Amniotic stem cell (primary cell): ENCODE results near the gene LHX5.
A peak's percentile ranks its signal among the peaks of the same experiment; 100 is the strongest.

Source experiments
- DNase-seq: peaks from one replicate; lab custom pipeline; 2025; lab: John Stamatoyannopoulos, UW

Gene LHX5

DNA sequence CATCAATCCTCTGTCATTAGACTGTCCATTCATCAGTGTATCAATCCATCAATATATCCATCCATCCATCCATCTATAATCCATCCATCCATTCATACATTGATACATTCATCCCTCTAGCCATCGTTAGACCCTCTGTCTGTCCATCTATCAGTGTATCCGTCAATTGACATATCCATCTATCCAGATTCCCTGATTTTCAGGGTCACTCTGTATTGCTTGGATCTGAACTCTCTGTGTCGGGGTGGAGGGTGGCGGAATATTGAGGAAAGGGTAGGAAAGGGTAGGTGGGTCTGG is 32.4 kb downstream of the LHX5 start:
- DNase-seq = no peak

DNA sequence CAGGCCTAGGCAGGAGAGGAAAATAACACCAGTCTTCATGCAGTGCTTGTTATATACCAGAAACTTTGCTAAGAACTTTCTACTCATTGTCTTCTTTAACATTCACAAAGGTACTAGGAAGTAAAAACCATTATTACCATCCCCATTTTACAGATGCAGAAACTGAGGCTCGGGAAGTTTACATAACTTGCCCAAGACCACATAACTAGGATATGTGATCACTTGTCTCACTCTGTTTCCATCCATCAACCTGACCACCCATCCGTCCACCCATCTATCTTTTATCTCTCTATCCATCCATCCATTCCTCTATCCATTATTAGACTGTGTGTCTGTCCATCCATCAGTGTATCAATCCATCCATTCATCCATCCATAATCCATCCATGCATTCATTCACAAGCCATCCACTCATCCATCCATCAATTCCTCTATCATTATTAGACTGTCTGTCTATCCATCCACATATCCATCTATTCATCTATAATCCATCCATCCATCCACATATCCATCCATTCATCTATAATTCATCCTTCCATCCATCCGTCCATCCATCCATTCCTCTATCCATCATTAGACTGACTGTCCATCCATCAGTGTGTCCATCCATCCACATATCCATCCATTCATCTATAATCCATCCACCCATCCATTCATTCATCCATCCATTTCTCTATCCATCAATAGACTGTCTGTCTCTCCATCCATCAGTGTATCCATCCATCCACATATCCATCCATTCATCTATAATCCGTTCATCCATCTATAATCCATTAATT is 33.0 kb downstream of the LHX5 start:
- no peak for DNase-seq

DNA sequence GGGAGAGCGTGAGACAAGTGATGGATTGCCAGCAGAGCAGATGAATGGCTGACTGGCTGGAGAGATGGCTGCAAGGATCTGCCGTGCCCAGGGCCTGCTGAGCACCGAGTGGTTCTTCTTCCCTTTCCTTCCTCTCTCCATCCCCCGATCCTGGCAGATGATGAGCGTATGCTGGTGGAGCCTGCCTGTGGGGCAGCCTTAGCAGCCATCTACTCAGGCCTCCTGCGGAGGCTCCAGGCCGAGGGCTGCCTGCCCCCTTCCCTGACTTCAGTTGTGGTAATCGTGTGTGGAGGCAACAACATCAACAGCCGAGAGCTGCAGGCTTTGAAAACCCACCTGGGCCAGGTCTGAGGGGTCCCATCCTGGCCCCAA is 34.0 kb downstream of the LHX5 start:
- DNase-seq = no peak

DNA sequence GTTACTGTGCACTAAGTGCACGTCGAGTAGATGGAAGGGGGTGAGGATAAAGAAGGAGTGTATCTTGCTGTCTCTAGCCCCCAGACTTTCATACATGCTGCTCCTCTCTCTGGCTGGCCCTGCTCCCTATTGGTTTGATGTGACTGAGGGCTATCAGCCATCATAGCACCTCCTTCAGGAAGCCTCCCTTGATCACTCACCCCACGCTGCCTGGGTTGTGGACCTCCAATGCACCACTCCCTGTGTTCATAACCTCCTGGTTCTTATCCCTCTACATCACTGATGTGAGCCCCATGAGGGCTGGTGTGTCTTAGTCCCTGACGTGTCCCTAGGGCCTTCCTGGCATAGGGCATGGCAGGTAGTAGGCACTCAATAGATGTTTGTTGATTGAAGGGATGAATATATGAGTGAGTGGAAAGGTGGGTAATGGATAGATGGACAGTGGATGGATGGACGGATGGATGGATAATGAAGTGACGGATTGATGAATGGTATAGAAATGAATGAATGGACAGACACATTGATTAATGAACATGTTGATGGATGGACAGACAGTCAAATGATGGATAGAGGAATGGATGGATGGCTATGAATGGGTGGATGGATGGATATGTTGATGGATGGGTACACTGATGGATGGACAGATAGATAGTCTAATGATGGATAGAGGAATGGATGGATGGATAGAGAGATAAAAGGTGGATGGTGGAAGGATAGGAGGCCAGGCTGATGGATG is 34.5 kb downstream of the LHX5 start:
- no peak for DNase-seq

DNA sequence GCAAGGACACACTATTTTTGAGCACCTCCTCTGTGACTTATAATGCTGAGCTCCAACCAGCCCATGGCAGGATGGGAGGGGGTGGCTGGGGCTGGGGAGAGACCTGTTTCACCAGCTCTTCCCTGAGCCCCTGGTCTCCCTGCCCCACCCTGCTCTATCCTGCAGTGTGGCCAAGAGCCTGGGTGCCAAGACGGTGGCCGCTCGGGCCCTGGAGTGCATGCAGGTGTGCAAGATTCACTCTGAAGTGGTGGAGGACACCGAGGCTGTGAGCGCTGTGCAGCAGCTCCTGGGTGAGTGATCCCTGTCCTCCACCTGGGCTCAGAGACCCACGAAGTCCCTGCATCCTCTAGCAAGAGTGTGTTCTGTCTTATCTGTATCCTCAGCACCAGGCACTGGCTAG is 35.1 kb downstream of the LHX5 start:
- DNase-seq = no peak

DNA sequence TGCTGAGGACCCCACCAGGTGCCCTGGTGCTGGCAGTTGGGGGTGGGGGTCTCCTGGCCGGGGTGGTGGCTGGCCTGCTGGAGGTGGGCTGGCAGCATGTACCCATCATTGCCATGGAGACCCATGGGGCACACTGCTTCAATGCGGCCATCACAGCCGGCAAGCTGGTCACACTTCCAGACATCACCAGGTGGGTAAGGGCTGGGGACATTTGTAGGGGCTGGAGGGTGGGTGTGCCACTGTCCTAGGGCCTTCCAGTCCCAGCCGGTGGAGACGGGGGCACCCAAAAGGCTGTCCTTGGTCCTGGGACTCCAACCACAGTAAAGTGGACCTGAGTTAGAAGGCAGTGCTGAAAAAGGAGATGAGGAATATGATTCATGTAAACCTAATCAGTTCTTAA is 36.3 kb downstream of the LHX5 start:
- DNase-seq = no peak

DNA sequence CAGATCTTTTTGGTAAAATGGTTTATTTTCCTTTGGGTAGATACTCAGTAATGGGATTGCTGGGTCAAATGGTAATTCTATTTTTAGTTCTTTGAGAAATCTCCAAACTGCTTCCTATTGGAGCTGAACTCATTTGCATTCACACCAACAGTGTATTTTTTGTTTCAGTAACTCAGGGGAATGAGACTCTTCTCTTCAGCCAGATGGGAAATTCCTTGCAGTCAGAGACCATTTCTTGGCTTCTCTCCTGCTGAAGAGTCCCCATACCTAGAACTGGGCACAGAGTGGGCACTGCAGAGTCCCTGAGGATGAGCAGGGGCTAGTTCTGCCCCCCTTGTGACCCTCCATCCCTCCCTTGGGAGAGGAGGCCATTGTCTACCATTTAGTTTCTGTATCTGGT is 38.7 kb downstream of the LHX5 start:
- DNase-seq = no peak

DNA sequence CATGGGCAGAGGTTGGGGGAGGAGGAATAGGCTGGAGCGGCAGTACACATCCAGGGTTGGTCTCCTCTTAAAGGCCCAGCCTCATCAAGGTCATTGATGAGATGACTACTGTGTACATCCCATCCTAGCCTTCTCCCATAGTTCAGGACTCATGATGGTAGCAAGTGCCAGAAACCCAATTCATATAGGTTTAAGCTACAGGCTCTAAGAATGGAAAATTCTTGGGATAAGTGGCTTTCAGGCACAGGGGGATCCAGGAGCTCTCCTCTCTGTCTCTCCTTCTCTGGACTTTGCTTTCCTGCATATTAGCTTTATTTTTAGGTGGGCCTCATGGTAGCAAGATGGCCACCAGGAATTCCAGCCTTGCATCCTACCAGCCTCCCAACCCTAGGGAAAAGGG is 43.2 kb downstream of the LHX5 start:
- no peak for DNase-seq

DNA sequence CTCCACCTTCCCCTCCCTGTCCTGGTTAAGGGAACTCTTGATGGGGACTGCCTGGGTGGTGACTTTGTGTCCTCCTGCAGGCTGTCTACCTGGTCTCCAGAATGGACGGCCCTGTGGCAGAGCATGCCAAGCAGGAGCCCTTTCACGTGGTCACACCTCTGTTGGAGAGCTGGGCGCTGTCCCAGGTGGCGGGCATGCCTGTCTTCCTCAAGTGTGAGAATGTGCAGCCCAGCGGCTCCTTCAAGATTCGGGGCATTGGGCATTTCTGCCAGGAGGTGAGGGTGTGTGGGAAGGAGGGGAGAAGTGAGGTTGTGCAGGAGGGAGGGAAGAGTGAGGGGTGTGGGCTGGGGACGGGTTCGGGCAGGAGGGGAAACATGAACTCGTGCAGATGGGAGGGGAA is 43.8 kb downstream of the LHX5 start:
- DNase-seq = no peak

DNA sequence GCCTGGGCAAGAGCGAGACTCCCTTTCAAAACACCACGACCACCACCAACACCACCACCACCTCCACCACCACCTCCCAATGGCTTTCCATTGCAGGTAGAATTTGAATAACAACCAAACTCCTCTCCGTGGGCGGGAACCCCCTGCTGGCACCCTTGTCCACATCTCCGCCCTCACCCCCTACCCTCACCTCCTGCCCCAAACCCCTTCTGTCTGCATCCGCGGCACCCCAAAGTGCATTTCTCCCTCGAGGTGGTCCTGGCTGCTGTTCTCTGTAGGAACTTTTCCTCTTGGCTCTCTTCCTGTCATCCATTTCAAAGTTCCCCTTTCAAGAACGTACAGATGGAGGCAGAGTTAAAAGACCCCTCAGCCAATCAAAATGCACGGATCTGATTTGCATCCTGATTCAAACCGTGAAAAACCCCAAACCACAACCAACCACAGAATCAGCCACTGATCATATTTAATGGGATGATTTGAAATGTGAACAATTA is 45.7 kb downstream of the LHX5 start:
- DNase-seq = no peak

DNA sequence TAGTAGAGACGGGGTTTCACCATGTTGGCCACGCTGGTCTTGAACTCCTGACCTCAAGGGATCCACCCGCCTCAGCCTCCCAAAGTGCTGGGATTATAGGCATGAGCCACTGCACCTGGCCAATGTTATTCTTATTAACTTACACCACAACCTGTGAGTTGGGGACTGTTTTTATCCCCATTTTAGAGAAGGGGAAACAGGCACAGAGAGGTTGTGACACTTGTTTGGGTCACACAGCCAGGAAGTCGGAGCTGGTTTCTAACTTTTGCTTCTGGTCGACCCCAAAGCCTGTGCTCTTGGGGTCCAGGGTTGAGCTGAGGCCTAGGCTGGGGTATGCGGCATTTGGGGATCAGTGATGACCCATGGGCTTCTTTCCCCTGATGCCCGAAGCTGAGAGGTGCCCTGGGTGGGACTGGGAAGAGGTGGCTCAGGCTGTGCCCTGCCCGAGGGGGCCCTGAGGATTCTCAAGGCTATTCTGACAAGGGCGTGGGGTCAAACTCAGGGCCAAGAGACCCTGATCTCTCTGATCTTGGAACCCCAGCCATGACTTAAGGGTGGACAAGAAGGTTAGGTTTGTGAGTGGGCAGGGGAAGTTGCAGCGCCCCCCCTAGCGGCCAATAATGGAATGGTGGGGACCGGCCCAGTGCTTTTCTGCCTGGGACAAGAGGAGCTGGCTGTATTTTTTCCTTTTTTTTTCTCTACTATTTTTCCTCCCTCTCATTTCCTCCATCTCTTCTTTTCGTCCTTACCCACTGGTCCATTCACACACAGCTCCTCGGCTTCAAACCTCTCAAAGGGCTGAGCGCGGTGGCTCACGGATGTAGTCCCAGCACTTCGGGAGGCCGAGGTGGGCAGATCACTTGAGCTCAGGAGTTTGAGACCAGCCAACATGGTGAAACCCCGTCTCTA is 46.5 kb downstream of the LHX5 start:
- DNase-seq = no peak

DNA sequence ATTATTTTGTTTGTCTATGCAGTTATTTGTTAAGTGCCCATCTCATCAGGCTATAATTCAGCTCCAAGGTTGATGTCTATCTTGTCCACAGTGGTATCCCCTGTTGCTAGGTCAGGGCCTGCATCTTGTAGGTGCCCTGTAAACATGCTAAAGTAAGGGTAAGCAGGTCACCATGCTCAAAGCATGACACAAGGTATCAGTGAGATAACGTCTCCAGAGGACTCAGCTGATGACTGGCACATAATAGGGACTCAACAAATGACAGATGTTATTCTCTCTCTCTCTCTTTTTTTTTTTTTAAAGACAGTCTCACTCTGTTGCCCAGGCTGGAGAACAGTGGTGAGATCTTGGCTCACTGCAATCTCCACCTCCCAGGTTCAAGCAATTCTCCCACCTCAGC is 47.2 kb downstream of the LHX5 start:
- no peak for DNase-seq

DNA sequence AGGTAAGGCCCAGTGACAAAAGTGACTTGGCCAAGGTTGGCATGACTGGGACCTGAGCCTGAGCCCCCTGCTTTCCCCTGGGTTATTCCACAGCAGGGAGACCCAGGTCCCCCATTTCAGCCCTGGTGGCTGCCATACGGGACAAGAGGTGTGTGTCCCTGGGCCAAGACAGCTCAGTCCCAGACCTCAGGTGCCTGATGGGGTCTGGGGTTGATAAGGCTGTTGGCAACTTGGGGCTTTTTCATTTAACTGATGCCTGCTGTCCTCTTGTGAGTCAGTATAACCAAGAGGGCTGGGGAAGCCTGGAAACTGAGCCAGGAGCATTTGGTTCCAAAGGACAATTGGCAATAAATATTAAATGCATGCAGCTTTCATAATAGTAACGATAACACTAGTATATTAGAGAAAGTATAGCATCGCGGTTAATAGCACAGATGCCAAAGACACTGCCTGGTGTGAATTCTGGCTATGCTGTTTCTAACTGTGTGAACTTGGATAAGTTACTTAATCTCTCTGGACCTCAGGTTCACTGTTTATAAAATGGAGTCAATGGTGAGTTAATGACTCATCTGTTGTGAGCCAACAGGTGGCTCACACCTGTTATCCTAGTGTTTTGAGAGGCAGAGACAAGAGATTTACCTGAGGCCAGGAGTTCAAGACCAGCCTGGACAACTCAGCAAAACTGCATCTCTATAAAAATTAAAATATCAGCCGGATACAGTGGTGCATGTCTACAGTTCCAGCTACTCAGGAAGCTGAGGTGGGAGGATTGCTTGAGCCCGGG is 48.6 kb downstream of the LHX5 start:
- DNase-seq = no peak

DNA sequence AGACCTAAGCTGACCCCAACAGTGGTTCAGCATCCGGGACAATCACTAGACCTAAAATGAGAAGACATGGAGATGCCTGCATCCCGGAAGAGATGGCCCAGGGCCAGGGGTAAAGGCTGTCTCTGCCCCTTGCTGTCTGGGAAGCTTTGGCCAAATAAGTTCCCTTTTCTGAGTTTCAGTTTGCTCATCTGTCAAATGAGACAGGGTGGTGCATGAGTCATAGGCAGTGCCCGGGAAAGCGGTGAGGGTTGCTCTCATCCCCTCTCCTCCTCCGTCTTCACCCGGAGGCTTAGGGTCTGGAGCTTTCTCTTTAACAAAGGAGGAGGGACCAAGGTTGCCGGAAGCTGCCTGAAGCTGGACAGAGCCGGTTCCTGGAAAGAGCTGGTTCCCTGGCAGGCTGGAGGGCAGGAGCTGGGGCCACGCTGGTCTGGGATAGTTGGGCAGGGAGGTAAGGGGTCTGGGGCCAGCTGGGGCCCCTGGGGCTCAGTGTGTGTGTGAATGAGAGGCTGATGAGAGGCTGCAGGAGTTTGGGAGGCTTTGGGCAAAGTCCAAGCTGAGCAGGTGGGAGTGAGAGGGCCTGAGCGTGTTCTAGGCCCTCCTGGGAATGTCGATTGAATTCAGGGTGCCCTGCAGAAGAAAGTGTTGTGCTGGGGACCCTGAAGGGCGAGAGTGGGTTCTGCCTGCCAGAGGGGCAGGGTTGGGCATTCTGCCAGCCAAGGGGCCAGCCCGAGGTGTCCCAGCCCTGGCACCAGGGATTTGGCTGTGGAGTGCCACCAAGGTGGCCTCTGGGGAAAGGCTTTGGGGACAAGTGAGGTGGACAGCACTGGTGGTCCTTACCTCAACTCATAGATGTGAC is 49.4 kb downstream of the LHX5 start, which contains the start of gene SDSL:
Gene SDSL, plus strand, starts transcription at position 351 of the 856 bp plus-strand sequence. CDS start 5,603 bp downstream, outside the sequence.
- DNase-seq = peak; percentile 55

DNA sequence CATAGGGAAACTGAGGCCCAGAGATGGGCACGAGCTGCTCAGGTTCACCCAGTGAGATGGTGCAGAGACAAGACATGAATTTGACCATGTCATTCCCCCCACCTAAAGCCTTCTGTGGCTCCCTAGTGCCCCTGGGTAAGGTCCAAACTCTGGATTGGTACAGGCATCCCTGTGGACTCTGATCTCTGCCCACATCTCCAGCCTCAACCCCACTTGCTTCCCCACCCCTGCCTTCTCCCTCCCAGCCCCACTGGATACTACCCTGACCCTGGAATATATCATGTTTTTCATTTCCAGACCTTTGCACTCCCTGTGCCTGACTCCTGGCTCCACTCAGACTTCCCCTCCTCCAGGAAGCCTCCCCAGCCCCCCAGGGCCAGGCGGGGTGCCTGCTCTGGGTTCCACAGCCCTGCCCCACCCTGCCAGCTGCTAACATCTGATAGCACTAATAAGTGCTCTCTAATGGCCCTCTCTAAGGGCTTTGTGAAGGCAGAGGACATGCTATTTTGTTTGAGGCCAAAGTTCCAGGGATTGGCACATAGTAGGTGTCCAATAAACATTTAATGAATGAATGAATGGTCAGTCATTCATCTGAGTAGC is 50.6 kb downstream of the LHX5 start:
- no peak for DNase-seq

DNA sequence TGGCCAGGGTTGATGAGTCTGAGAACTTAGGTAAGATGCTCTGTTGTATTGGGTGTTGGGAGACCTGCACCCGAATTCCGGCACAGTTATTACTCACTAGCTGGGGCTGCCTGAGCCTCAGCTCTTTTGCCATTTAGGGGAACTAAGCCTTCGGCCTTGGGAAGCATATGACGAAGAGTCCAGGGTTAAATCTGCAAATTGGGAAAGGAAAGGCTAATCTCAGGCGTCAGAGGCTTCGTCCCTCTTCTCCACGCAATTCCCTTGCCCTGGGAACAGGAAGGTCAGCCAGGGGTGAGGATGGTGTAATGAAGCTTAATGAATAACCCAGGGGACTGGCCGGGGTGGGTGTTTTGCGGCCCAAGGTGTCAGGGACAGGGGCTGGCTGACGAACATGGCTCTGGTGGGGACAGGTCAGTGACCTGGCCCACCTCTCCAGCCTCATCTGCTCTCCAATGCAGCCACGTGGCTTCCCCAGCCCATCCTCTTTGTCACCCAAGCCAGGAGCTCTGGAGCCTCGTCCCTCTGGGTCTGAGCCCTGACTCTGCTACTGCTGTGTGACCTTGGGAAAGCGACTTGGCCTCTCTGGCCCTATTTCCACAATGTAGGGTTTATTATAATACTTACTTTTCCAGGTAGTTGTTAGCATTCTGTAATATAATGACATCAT is 53.3 kb downstream of the LHX5 start:
- DNase-seq = no peak

DNA sequence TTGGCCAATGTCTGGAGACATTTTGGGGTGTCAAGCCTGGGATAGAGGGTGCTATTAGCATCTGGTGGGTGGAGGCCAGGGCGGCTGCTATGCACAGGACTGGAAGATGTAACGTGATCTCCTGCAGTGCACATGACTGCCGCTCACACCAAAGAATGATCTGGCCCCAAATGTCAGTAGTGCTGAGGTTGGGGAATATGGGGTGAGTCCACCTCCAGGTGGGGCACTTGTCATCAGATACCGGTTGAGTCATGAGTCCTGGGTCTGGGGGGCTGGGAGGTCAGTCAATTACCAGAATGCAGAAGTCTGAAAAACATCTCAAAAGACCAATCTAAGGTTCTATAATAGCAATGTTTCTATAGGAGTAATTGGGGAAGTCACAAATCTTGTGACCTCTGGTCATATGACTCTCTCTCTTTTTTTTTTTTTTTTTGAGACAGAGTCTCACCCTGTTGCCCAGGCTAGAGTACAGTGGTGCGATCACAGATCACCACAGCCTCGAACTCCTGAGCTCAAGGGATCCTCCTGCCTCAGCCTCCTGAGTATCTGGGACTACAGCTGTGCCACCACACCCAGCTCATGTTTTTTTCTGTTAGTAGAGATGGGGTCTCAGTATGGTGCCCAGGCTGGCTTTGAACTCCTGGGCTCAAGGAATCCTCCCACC is 55.4 kb downstream of the LHX5 start:
- DNase-seq = no peak

DNA sequence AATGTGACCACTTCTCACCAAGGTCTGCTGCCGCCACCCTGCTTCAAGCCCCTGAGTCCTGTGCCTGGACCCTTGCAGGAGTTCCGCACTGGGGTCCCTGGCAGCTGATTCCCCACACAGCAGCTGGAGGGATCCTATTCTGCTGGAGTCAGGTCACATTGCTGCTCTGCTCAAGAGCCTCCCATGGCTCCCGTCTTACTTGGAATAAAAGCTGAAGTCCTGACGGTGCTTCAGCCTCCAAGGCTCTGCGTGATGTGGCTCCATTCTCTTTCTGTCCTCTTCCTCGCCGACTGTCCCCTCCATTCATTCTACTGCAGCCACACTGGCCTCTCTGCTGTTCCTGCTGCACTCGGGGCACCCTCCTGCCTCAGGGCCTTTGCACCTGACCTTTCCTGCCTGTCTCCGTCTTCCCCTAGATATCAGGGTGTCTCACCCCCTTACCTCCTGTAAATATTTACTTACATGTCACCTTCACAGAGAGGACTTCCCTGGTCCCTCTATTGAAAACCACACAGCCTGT is 57.1 kb downstream of the LHX5 start:
- DNase-seq = no peak

DNA sequence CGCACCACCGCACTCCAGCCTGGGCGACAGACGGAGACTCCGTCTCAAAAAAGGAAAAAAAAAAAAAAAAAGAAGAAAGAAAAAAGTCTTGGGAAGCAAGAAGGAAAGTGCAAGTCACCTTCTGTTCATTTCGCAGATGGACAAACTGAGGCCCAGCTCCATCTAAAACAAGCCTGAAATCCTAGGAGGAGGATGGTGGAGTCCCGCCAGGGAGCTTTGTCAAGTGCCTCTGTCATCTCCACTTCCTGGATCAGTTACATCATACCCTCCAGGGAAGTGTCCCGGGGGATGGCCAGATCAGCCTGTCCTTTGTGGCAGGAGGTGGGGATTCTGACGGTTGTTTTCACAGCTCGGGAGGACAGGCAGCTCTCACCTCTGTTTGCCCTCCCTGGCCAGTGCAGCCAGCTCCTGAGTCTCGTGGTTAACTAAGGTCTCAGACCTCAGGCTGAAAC is 58.2 kb downstream of the LHX5 start:
- DNase-seq = no peak
